Spleen (tissue), 7 donors: ENCODE measurements around the gene C19orf25.

Source experiments
- CTCF ChIP-seq, 11 experiments: fragments of 200-600 bp in 7 of 11; fragments of 450-650 bp in 4 of 11; sonication (generic) in 4 of 11; IDR thresholded peaks in 8 of 11; conservative IDR thresholded peaks in 3 of 11; 1 replicate in 7 of 11; 2 replicates in 4 of 11; pipeline versions ENCODE4 v1.4.0 to v1.8.0; 2016 to 2021; ENCODE audit warnings: antibody characterized with exemption in 11 of 11, inconsistent platforms in 4 of 11, mild to moderate bottlenecking in 1 of 11
- POLR2AphosphoS5 ChIP-seq, 3 donors: sonication (generic); formaldehyde crosslinking; IDR thresholded peaks; one replicate each; pipeline ENCODE4 v1.5.1; 2017; ENCODE audit warnings: antibody characterized with exemption in 3 of 3
- donor health status: DM: no; HTN: no; CAD: no; lungs with moderate emphysema.
- donor health status: DM: no; HTN: no; CAD: no.
- donor health status: DM: no; HTN: no; CAD: no.

- TF ChIP-seq CTCF (IDR thresholded peaks at IDR 0.05 in 8 of 11, conservative IDR thresholded peaks at IDR 0.05 in 3 of 11), result no peak
- no peak for TF ChIP-seq POLR2AphosphoS5 (IDR thresholded peaks at IDR 0.05)
These were observed 31.1 kb downstream of the C19orf25 start for GRCh38 chr19:1447944-1448343.
